Measurements from ENCODE around the gene TEX14. TPM values are rescaled to one million over a fixed set of nuclear protein-coding genes. Genes with fewer than 3 reads are reported as not detected.

TEX14 gene
- total RNA-seq, 2 experiments from 2014 or later: 0.28 to 0.35 TPM

- DNase-seq (no peak), ATAC-seq (no peak)
- Mint-ChIP-seq H3K36me3 (no peaks in the 10 kb centered on the region), H3K27ac (no peak overlapping the region), H3K4me1 (peaks cover 4% of the 10 kb centered on the region), H3K27me3 (no peaks in the 10 kb centered on the region), H3K4me3 (no peak overlapping the region), H3K9me3 (ENCODE audit: low read depth) (no peaks in the 10 kb centered on the region)
- CTCF ChIA-PET: interaction anchor here (0.6 to 3.4 kb wide), 13 partner anchors 9 to 429 kb away, joined by 3 to 23 read pairs (median 4); no protein-coding TSS in a partner anchor
Measured at GRCh38 chr17:58576679-58577367, 115.0 kb downstream of the TEX14 start.

- Mint-ChIP-seq H3K27ac (no peak overlapping the region), H3K4me1 (peaks cover 4% of the 10 kb centered on the region), H3K9me3 (ENCODE audit: low read depth) (no peaks in the 10 kb centered on the region), H3K36me3 (no peaks in the 10 kb centered on the region), H3K4me3 (no peak overlapping the region), H3K27me3 (no peaks in the 10 kb centered on the region)
- DNase-seq (no peak), ATAC-seq (no peak)
- CTCF ChIA-PET: interaction anchor here (1.0 kb wide), 1 partner anchor 88 kb away, joined by 3 read pairs; the partner anchor contains the start of gene HSF5
Measured at GRCh38 chr17:58575511-58575910, 116.3 kb downstream of the TEX14 start.

DNA sequence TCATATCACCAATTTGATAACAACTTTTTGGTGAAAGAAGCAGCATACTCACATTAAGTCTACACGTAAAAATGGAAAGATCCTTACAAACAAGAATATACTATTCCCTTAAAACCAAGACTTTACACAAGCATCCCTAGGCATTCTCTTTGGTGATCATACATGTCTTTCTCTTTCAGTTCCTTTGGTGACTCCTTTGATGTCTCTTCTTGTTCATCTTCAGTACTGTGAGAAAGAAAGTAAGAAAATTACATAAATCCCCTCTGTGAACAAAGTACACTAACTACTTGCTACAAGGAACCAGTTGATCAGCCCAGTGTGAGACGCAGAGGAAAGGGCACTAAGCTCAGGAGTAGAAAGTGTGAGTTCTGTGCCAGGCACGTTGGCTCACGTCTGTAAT is 117.8 kb downstream of the TEX14 start:
- no peaks in the 10 kb centered on the region for H3K9me3 Mint-ChIP-seq (ENCODE audit: low read depth)
- no peak overlapping the region for H3K27ac Mint-ChIP-seq
- H3K4me1 Mint-ChIP-seq: peaks cover 4% of the 10 kb centered on the region
- no peak overlapping the region for H3K4me3 Mint-ChIP-seq
- DNase-seq: no peak
- H3K36me3 Mint-ChIP-seq: no peaks in the 10 kb centered on the region
- H3K27me3 Mint-ChIP-seq: no peaks in the 10 kb centered on the region
- ATAC-seq: no peak
- CTCF ChIA-PET: interaction anchor here (1.1 kb wide), 1 partner anchor 14 kb away, joined by 5 read pairs; no protein-coding TSS in a partner anchor

- no peaks in the 10 kb centered on the region for H3K9me3 Mint-ChIP-seq (ENCODE audit: low read depth)
- H3K27ac Mint-ChIP-seq: no peak overlapping the region
- no peak for ATAC-seq
- no peaks in the 10 kb centered on the region for H3K27me3 Mint-ChIP-seq
- CTCF ChIA-PET: interaction anchor here (1.1 kb wide), 1 partner anchor 8 kb away, joined by 3 read pairs; no protein-coding TSS in a partner anchor
- H3K36me3 Mint-ChIP-seq: no peaks in the 10 kb centered on the region
- peaks cover 4% of the 10 kb centered on the region for H3K4me1 Mint-ChIP-seq
- H3K4me3 Mint-ChIP-seq: no peak overlapping the region
- no peak for DNase-seq
Measured at GRCh38 chr17:58572846-58573245, 119.0 kb downstream of the TEX14 start.

DNA sequence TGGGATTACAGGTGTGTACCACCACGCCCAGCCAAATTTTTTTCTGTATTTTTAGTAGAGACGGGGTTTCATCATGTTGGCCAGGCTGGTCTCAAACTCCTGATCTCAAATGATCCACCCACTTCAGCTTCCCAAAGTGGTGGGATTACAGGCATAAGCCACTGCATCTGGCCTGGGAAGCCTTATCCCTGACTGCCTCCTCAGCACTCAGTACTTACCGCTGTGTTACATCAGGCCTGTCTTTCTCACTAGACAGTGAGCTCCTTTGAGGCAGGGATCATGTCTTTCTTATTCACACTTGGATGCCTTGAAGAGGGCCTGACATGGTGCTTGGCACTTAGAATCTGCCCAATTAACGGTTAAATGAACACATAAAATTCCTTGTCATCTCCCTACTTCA is 121.1 kb downstream of the TEX14 start:
- no peaks in the 10 kb centered on the region for H3K36me3 Mint-ChIP-seq
- no peaks in the 10 kb centered on the region for H3K9me3 Mint-ChIP-seq (ENCODE audit: low read depth)
- H3K4me1 Mint-ChIP-seq: peaks cover 4% of the 10 kb centered on the region
- ATAC-seq (no peak), DNase-seq (no peak)
- no peak overlapping the region for H3K27ac Mint-ChIP-seq
- H3K4me3 Mint-ChIP-seq: no peak overlapping the region
- no peaks in the 10 kb centered on the region for H3K27me3 Mint-ChIP-seq
- CTCF ChIA-PET: interaction anchor here (0.6 to 1.5 kb wide), 3 partner anchors 9 to 569 kb away, joined by 3 to 4 read pairs (median 4); no protein-coding TSS in a partner anchor

DNA sequence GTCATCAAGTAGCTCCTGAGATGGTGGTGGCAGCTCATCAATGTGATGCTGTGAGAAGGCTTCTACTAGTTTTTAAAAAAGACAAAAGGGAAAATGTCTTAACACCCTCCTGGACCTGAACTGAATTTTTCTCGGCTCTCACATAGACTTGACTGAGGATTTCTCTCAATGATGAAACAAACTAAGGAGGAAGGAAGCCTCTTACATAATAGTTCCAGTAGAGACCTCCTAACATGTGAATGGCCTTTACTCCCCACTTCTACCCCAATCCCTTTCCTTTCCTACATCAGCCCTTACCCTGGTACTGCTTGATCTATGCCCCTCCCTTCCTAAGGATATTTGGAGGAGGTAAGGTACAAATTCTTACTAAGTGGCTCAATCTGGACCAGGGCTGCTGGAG is 122.6 kb downstream of the TEX14 start:
- H3K9me3 Mint-ChIP-seq (ENCODE audit: low read depth): no peaks in the 10 kb centered on the region
- no peak overlapping the region for H3K27ac Mint-ChIP-seq
- no peaks in the 10 kb centered on the region for H3K36me3 Mint-ChIP-seq
- H3K4me3 Mint-ChIP-seq: no peak overlapping the region
- CTCF ChIA-PET: no interaction called here
- no peak for DNase-seq
- ATAC-seq: no peak
- no peaks in the 10 kb centered on the region for H3K27me3 Mint-ChIP-seq
- no peaks in the 10 kb centered on the region for H3K4me1 Mint-ChIP-seq

DNA sequence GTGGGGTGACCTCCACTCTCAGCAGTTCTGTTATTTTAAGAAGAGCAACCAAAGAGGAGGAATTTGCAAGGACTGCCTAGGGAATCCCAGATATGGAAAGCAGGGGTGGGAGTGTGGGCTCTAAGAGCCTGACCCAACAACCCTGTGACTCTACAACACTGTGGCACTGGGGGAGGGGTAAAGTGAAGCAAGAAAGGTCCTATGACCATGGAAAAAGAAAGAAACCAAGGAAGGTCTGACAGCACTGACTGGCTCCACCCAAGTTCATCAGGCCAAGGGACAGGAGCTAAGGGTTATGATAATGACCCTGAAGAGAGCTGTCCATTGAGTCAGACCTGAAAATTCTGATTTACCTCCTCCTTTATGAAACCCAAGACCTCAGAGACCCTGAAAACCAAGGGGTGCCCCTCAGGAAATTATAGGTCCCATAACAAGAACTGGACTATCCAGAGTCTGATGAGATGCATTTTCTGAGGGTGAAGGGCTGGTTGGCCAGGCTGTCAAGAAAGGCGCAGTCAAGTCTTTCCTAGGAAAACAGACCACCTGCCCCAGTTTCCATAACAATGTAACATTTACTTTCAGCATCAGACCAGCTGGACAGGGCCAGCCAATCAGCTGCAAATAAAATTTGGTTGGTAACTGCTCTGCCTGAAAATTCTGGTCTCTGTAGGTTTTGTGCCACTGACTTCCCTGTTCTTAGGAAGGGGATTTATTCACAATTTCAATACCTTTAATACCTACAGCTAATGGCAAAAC is 123.6 kb downstream of the TEX14 start:
- CTCF ChIA-PET: interaction anchor here (0.8 kb wide), 1 partner anchor 9 kb away, joined by 4 read pairs; no protein-coding TSS in a partner anchor
- ATAC-seq: no peak
- Mint-ChIP-seq H3K27me3 (no peaks in the 10 kb centered on the region), H3K36me3 (no peaks in the 10 kb centered on the region), H3K4me3 (no peak overlapping the region), H3K27ac (no peak overlapping the region), H3K4me1 (no peaks in the 10 kb centered on the region), H3K9me3 (ENCODE audit: low read depth) (no peaks in the 10 kb centered on the region)
- DNase-seq: no peak

- no peak for ATAC-seq
- Mint-ChIP-seq H3K4me3 (no peak overlapping the region), H3K27me3 (no peaks in the 10 kb centered on the region), H3K36me3 (no peaks in the 10 kb centered on the region), H3K4me1 (no peaks in the 10 kb centered on the region), H3K27ac (no peak overlapping the region), H3K9me3 (ENCODE audit: low read depth) (no peaks in the 10 kb centered on the region)
- CTCF ChIA-PET: interaction anchor here (0.6 kb wide), 1 partner anchor 12 kb away, joined by 3 read pairs; no protein-coding TSS in a partner anchor
- DNase-seq: no peak
Measured at GRCh38 chr17:58565389-58566311, 126.2 kb downstream of the TEX14 start.

DNA sequence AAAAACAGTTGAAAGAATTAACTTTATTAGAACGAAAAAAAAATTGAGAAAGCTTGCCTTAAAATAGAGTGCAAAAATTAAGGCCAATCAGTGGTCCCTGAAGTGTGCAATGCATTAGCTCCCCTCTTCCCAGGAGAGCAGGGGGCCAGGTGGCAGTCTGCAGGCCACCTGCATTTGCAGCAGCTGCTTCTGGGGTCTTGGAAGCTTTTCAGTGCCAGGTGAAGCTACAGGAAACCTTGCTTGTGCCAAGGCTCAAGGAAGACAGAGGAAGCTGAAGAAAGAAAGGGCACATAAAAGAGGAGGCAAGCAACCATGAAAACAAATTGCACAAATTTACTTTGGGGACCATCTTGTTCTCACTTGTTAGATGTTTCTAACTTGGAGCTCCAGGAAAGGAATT is 126.9 kb downstream of the TEX14 start:
- ATAC-seq: no peak
- CTCF ChIA-PET: no interaction called here
- Mint-ChIP-seq H3K27me3 (no peaks in the 10 kb centered on the region), H3K4me3 (no peak overlapping the region), H3K36me3 (no peaks in the 10 kb centered on the region), H3K9me3 (ENCODE audit: low read depth) (no peaks in the 10 kb centered on the region), H3K27ac (no peak overlapping the region), H3K4me1 (no peaks in the 10 kb centered on the region)
- no peak for DNase-seq

DNA sequence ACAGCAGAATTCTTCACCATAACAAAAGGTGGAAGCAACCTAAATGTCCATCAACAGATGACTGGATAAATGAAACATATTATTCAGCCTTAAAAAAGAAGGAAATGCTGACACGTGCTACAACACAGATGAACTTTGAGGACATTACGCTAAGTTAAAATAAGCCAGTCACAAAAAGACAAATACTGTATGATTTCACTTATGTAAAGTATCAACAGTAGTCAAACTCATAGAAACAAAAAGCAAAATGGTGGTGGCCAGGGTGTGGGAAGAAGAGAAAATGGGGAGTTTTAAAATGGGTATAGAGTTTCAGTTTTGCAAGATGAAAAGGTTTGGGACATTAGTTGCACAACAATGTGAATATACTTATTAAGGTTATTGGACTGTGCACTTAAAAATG is 127.6 kb downstream of the TEX14 start:
- Mint-ChIP-seq H3K36me3 (no peaks in the 10 kb centered on the region), H3K27me3 (no peaks in the 10 kb centered on the region), H3K4me1 (no peaks in the 10 kb centered on the region), H3K4me3 (no peak overlapping the region), H3K9me3 (ENCODE audit: low read depth) (no peaks in the 10 kb centered on the region), H3K27ac (no peak overlapping the region)
- ATAC-seq (no peak), DNase-seq (no peak)
- CTCF ChIA-PET: no interaction called here

GRCh38 chr17:58560511-58560910 is 131.3 kb downstream of the TEX14 start:
- CTCF ChIA-PET: interaction anchor here (1.1 kb wide), 1 partner anchor 27 kb away, joined by 4 read pairs; no protein-coding TSS in a partner anchor
- Mint-ChIP-seq H3K4me3 (no peak overlapping the region), H3K4me1 (peaks cover 8% of the 10 kb centered on the region), H3K9me3 (ENCODE audit: low read depth) (no peaks in the 10 kb centered on the region), H3K27me3 (no peaks in the 10 kb centered on the region), H3K36me3 (no peaks in the 10 kb centered on the region), H3K27ac (no peak overlapping the region)
- no peak for ATAC-seq
- DNase-seq: no peak

DNA sequence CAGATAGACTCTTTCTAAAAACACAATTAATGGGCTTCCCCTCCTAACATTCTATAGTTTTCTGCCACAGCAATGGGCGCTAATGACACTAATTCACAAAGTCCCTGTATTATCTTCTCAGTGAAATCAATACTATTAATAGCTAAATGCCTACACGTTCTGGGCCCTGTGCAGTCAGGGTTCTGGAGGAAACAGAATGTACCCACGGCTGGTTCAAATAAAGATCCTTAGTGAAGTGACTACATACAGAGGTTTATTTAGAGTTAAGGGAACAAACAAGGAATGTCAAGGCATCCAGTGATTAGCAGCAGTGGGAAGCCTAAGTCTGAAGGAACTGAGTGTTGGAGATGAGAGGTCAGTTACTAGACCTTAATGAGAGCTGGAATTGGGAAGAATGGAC is 133.9 kb downstream of the TEX14 start:
- H3K36me3 Mint-ChIP-seq: no peaks in the 10 kb centered on the region
- ATAC-seq (no peak), DNase-seq (no peak)
- CTCF ChIA-PET: no interaction called here
- H3K4me1 Mint-ChIP-seq: peaks cover 8% of the 10 kb centered on the region
- no peaks in the 10 kb centered on the region for H3K27me3 Mint-ChIP-seq
- no peak overlapping the region for H3K4me3 Mint-ChIP-seq
- no peak overlapping the region for H3K27ac Mint-ChIP-seq
- no peaks in the 10 kb centered on the region for H3K9me3 Mint-ChIP-seq (ENCODE audit: low read depth)

- peaks cover 8% of the 10 kb centered on the region for H3K4me1 Mint-ChIP-seq
- CTCF ChIA-PET: interaction anchor here (0.9 kb wide), 1 partner anchor 20 kb away, joined by 3 read pairs; no protein-coding TSS in a partner anchor
- H3K27ac Mint-ChIP-seq: no peak overlapping the region
- no peaks in the 10 kb centered on the region for H3K9me3 Mint-ChIP-seq (ENCODE audit: low read depth)
- H3K27me3 Mint-ChIP-seq: no peaks in the 10 kb centered on the region
- no peaks in the 10 kb centered on the region for H3K36me3 Mint-ChIP-seq
- no peak overlapping the region for H3K4me3 Mint-ChIP-seq
- DNase-seq (no peak), ATAC-seq (no peak)
Measured at GRCh38 chr17:58556833-58557250, 135.0 kb downstream of the TEX14 start.

Measured in activated CD8-positive, alpha-beta memory T cell treated with anti-CD3 and anti-CD28 coated beads, Interleukin-2, amount 10 ng/mL, durations not matched to agents 7 days and 5 days (primary cell).